HG03135 (cell line): Measurements from ENCODE around the gene RCC2.
"Not testable (repeated sequence)": the region's sequence is repeated elsewhere in the genome, so short reads cannot be mapped to it uniquely, and the experiment has no call there.

Experiments used
- ATAC-seq: cut with Tn5 transposase; IDR thresholded peaks from one replicate; pipeline ENCODE4 v1.9.1; 2021; ENCODE audit warnings: mild to moderate bottlenecking, moderate library complexity; ENCODE audit not compliant: unreplicated experiment

RCC2 gene

DNA sequence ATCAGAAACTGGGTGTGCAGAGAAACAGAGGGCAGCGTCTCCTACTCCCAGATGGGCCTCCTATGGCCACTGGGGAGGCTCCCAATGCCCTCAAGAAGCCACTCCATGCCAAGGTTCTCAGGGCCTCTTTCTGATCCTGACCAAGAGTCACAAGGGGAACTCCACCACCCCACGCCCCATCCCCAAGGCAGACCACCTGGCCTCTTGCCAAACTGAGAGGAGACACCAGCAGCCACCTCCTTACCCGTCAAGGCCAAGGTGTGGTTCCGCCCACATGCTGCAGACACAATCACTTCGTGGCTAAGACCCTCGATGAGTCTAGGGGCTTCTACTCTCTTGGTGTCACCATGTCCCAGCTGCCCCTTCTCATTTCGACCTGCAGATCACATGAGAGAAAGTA is 17.0 kb downstream of the RCC2 start:
- no peak for ATAC-seq

DNA sequence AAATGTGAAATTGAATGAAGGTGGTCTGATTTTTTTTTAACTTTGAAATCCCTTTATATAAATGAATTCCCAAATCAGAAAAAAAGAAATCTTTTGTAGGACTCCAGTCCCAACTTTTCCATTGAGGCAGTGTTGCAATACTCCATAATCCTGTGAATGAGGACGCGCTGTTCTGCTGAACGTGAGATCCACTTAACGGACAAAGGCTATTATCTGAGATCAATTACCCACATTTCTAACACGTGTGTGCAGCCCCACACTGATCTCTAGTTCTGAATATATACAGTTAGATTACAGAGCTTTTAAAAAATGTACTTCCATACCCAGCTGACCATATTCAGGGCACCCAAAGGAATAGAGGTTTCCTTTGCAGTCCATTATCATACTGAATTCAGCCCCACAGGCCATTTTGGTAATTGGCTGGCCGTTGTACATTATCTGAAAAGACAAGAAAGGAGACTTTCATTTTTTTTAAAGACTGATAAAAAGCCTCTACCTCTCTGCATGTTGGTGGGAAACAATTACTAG is 19.0 kb downstream of the RCC2 start:
- ATAC-seq: no peak

DNA sequence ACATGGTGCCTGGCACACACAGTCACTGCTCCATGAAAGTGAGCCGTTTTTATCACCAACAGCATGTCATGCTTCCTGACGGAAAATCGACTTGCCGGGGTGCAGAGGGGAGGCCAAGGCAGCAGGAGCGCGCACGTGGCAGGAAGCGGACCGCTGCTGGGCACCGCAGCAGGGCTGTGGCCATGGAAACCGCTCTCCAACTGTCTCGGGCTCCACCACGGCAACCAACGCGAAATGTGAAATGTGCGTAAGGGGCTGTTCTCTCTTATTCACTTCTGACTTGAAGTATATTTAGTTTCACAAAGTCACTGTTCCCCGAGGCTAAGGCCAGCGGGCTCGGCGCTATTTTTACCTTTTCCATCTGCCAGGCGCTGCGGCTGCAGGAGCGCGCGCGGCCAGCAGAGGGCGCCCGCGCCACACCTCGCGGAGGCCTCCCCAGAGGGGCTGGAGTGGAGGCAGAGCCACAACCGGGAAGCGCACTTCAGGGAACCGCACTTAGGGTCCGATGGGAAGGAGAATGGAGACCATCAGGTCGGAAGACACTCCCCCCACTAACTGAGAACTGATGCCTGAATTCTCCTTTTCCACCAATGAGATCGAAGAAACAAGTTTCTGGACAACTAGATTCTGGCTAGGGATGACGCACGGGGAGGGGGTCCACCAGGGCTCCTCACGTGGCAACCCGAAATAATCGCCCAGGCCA is 19.7 kb downstream of the RCC2 start:
- no peak for ATAC-seq

DNA sequence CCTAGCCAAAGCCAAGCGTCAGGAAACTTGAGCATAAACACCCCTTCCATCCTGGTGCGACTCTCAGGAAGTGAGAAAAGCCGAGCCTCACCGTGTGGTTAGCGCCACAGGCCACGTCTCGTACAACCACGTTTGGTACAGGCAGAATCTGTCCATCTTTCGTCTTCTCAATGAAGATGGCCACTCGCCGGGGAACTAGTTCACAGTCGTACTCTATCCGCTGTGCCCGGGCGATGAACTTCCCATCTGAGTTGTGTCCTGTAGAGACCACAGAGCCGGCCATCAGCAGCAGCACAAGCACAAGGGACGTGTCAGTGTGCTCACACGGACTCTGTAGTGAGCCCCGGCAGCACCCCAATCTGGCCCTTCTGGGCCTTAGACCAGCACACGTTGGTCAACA is 23.1 kb downstream of the RCC2 start:
- no peak for ATAC-seq

DNA sequence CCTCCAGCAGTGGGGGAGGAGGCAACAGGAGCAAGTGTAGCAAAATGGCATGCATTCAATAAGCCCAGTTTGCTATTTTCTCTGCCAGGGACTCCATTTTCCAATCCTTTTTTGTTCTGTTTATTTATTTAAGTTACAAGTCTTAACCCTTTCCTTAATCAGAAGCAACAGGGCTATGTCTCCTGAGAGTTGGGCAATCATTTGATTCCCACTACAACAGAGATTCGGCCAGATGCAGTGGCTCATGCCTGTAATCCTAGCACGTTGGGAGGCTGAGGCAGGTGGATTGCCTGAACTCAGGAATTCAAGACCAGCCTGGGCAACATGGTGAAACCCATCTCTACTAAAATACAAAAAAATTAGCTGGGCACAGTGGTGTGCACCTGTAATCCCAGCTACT is 25.5 kb downstream of the RCC2 start:
- ATAC-seq: no peak

DNA sequence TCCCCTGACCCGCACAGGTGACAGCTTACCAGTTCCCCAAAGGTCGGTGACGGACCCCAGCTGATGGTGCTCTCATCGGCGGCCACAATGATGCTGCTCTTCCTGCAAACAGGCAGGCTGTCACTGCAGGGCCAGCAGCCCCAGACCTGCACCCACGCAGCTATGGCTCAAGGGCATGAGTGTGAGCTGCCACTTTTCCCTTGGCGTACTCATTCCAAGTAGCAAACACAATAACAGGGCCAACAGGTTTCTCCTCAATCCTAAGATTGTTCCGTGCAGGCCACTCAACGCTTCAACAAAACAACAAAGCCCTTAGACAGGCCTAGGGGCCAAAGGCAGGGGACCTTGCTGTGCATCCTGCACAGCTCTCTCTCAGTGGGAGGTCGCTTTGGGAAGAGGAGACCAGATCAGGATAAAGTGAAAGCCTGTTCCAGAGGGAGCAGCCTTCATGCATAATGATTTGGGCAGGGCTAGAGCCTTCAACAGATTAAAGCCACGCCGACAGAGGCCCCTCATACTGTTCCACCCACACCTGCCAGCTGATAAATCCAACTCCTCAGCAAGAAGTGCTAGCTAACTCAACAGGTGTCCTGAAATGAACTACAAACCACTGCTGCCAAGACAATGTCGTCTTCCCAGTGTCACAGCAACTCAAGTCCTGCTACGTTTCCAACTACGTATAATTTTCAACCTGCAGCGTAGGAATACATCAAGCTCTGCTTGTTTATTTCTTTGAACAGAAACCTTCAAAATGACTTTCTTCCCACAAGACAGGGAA is 27.2 kb downstream of the RCC2 start:
- ATAC-seq: no peak

DNA sequence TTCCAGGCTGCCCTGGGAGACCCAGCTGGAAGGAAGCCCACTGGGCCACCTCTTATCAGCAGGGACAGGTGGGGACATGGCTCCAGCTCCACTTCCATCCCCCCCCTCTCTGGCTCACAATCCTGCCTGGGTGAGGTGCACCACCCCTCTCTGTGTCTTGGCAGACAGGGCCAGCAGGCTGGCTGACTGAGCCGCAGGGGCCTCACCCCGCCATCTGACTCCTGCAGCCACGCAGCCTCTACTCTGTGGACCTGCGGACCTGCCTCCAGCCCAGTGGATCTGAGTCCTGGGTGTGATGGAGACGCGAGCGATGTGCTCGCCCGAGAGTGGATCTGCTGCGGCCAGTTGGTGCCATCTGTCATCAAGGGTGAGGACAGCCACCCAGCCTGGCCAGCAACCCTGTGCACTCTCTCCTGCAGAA is 30.1 kb downstream of the RCC2 start:
- no peak for ATAC-seq

DNA sequence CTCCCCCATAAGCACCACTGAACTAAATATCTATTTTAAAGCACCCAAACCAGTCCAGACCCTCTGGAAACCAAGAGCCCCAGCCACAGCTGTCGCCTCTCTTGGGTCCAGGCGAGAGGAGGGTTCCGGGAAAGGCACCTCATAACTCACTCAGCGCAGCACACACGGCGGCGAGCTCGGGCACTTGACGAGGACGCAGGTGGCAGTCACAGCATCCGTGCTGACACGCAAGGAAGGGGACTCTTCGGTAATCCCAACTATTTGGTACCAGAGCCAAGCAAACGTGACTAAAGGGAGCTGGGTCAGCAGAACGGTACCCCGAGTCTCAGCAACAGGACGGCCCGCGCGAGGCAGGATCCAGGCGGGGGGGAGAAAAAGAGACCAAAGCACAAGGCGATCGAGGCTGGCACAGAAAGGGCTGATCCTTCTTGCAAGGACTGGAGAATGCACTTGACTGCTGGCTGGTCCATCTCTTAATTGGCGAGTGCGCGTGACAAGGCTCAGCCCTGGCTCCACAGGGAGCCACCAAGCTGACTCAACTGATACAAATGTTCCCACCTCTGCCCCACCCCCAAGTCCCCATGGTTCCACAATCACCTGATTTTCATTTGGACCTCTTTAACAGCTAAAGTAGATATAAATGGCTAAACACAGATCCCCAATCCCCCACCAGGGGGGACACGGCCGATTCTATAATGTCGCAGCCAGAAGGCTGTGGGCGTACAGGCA is 31.5 kb downstream of the RCC2 start:
- not testable (repeated sequence) for ATAC-seq

DNA sequence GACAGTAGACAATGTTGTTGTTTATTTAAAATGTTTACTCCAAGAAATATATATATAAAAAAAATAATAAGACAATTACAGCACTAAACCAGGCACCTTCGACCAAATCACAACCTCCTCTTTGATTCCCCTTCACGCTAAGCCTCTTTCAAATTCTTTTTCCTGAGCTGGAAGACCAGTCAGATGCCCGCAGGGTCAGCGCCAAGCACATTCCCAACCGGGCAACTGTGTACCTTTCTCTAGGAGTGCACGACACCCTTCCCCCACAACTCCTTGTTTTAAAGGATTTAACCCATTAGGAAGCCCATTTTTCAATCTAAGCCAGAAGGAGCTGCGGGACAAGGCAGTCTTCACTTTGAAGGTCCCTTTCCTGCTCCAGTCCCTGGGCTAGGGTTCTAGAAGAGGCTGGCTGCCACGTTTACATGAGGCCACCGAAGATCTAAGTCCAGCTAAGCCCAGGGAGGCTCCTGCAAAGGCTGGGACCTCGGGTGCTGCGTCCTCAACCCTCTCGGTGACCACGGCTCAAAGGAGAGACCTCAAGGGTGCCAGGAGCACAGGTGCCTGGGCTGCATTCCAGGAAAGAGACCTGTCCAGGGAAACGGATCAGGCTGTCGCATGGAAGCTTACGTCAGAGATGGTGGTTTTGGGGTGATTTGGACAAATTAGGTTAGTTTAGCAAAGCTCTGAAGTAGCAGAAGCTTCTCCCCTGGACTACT is 32.6 kb downstream of the RCC2 start:
- ATAC-seq: not testable (repeated sequence)

DNA sequence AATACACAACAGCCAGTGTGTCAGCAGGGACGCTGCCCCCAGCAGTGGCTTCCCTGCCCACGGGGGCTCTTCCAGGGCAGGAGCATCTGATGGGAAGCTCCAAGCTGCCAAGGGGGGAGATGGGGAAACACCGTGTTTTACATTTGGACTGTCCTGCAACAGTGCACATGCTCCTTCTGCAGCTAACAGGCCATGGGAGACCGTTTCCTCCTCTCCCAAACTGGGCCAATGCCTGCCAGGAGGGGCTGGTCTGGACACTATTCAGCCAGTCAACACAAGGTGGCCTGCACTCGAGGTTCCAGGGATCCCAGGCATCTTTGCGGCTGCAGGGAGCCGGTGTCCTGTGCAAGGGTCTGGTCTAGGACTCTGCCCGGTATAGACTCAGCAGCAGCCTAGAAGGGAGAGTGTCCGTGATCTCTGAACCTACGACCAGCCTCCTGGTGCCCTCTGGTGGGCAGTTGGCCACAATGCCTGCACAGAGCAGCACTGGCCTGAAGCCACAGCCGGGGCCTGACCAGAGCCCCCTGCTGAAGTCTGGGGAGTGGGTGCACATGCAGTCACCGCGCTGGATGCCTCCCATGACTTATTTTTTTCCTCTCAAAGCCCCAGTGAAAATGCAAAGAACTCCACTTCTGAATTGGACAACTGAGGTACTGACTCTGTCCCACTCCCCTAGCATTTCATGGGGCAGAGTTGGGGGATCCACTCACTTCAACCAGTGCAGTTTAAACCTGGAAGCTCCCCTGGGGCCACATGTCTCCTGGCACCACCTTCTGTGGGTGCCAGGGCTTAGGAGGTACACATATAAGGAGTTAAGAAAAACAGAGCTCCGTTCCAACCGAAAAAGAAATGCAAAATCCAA is 33.3 kb downstream of the RCC2 start:
- no peak for ATAC-seq

DNA sequence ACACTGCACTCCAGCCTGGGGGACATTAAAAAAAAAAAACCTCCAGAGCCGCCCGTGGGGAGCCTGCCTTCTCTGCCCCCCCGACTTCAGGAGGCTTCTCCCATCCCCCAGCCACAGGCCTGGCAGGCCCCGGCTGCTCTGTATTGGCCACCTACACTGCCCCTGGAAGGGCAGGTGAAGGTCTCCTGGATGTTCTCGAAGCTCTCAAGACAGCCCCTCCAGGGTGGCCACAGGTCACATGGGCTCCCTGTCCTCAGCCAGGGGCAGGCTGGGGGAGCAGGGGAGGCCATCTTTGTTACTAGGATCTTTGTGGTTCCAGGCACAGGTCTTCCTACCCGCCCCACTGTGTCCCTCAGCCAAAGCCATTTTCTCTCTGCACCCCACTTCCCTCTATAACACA is 34.7 kb downstream of the RCC2 start:
- ATAC-seq: no peak

DNA sequence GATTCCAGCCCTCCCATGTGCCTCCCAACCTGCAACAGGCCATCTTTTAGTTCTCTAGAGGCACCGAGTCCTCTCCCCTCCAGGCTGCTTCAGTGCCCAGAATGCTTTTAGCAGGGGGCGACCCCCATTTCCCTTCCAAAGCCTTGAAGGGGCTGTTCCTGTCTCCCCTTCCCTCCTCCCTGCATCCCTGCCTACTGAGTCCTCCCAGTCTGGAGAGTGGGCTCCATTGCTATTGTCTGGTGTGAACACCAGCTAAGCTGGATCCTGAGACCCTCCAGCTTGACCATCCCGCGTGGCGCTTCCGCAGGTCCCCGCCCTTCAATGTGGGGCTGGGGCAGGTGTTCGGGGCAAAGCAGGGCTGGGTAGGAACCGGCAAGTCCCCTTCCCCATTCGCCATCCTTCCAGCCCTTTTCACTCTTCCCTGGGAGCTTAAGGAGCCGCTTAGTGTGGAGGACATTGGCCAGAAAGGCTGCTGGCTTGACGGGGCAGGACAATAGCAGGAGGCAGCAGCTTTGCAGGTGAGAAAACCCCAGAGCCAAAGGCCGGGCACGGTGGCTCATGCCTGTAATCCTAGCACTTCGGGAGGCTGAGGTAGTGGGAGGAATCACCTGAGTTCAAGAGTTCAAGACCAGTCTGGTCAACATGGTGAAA is 35.3 kb downstream of the RCC2 start:
- ATAC-seq: no peak

DNA sequence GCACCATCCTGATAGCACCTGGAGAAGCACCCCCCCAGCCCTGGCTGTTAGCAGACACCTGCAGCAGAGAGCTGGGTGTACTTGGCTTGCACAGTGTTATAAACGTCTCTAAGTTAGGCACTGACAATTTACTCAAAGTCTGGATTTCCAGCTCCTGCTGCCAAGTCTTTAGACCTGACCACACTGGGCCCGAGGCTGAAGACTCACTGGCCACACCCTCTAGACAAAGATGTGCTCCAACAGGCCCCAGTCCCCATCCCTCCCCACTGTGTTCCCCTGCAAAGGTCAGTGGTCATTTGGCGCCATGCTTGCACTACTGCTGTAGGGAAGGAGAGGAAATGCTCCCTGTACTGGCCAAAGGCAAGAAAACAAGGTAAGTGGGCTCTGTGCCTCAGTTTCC is 36.4 kb downstream of the RCC2 start:
- no peak for ATAC-seq

DNA sequence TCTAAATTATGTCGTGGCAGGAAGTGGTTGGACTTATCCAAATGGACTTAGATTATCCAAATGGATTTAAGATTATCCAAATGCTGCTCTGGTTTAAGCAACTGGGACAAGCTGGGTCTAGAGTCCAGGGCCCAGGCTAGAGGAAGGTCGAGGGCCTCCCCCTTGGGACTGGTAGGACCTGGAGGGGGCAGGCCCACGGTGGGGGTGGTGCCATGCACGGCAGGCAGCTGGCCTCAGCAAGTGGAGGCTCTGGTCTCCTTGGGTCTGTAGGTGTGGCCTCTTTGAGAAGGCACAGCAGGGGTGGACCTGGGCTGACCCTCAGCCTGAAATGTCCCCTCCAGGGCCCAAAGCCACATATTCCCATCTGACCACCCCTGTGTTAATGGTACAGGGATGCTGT is 37.6 kb downstream of the RCC2 start:
- no peak for ATAC-seq

DNA sequence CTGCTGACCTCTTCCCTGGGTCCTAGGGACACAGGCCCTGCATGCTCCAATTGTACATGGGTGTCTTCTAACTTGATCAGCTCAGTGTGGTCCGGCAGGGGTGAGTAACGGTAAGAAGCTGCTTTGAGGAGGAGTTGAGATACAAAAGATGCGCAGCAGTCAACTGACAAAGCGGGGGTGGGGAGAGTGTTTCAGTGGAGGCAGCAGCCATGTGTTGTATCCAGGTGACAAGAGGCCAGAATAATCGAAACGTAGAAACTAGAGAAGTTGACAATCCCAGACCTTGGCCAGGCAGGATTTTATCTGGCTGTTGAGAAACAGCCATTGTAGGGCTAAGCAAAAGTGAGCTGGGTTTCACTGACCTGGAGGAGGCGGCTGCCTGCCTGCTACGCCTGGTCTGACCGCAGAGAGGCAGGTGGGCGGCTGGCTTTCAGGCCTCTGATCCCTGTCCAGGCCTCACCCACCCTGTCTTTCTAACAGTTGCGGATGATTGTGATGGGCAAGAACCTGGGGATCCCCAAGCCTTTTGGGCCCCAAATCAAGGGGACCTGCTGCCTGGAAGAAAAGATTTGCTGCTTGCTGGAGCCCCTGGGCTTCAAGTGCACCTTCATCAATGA is 38.6 kb downstream of the RCC2 start:
- no peak for ATAC-seq

DNA sequence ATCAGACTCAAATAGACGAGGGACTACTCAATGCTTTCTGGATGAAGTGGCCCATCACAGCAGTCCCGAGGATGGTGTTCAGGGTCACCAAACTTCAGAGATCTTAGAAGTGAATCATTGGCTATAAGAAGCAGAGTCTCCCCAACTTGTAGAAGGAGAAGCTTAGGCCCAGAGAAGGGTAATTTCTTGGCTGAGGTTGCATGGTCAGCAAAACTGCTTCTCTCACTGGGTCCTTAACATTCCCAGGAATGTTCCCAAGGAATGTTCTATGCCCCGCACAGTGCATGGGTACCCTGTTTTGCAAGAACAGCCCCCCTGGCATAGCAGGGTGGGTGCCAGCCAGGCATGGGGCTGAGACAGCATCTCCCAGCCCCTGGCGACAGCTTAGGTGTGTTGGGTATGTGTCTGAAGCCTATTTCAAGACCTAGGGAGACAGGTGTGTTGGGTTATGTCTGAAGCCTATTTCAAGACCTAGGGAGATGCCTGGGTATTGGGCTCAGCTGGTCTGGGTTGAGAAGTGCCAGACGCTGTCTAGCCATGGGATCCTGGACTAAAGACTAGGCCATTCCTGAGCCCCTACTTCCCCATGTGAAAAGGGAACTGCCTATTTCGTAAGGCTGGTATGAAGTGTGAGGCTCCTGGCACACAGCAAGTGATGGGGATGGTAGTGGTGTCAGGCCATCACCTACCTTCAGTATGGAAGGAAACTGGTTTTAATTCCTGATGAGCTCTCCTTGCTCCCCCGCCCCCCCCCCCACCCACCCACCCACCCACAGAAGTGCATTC is 41.4 kb downstream of the RCC2 start:
- ATAC-seq: no peak

DNA sequence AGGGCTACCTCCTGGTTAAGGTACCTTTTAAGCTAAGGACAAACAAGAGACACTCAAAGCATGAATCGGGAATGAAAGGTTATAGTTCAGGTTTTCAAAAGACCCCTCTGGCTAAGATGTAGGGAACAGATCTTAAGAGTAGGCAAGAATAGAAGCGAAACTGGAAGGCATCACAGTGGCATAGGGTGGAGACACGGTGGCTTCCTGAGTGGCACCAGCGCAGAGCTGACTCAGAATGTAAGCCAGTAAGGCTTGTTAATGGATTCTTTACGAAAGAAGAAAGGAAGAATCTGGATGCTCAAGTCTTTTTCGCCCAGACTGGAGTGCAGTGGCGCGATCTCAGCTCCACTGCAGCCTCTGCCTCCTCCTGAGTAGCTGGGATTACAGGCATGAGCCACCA is 46.2 kb downstream of the RCC2 start:
- ATAC-seq: no peak

DNA sequence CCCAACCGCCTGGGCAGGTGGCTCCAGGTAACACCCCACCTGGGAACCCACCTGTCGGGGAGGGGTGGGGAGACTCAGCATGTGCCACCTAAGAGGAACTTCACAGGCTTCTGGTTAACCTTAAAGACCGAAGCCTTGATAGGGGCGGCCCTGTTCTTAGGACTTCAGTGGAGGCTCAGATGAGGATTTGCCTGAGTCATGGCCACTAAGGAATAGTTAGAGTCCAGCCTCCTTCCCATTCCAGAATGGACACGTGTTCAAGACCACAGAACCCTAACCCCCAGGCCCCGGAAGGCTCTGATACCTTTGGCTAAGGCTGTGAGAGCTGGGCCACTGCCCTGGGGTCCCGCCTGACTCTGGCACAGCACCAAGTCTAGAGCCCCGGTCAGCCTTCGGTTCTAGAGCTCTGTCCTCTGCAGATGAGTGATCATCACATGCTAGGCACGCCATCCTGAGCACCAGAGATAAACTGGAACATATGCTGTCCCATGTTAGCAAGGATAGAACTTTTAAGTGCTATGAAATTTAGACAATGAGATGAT is 47.2 kb downstream of the RCC2 start:
- ATAC-seq: no peak
